GM20431 (cell line): ENCODE measurements around the gene SERPINA9.
"Not testable (repeated sequence)": the region's sequence is repeated elsewhere in the genome, so short reads cannot be mapped to it uniquely, and the experiment has no call there.

Source experiments
- in situ Hi-C: fragments of 300-500 bp; cut with MseI, MboI; formaldehyde crosslinking; loops from one replicate; pipeline ENCODE4 v1.15.0; 2020; ENCODE audit warnings: low sequenced_read_pairs; ENCODE audit not compliant: unreplicated experiment

Gene SERPINA9

GRCh38 chr14:94476023-94476422 lies at the start of gene SERPINA9:
TSS of gene SERPINA9 (minus strand) at chr14:94476197. CDS start at chr14:94469840, 6,357 bp downstream.
- in situ Hi-C loops, result no loop called here

GRCh38 chr14:94524093-94524492 lies 48.1 kb upstream of the SERPINA9 start:
- in situ Hi-C loops, result no loop called here

- in situ Hi-C loops, result no loop called here
These were observed 47.3 kb upstream of the SERPINA9 start for GRCh38 chr14:94523265-94523664.

- in situ Hi-C loops, result no loop called here
These were observed 46.2 kb upstream of the SERPINA9 start for GRCh38 chr14:94522115-94522724.

GRCh38 chr14:94521375-94522114 lies 45.5 kb upstream of the SERPINA9 start:
- in situ Hi-C loops, result no loop called here

GRCh38 chr14:94517641-94518257 lies 41.8 kb upstream of the SERPINA9 start:
- in situ Hi-C loops, result no loop called here

- in situ Hi-C loops, result no loop called here
These were observed 41.2 kb upstream of the SERPINA9 start for GRCh38 chr14:94517248-94517640.

GRCh38 chr14:94515856-94516255 lies 39.9 kb upstream of the SERPINA9 start:
- in situ Hi-C loops, result no loop called here

- in situ Hi-C loops, result no loop called here
These were observed 39.4 kb upstream of the SERPINA9 start for GRCh38 chr14:94515426-94515825.

GRCh38 chr14:94514351-94514750 lies 38.4 kb upstream of the SERPINA9 start:
- in situ Hi-C loops, result no loop called here

GRCh38 chr14:94510481-94510880 lies 34.5 kb upstream of the SERPINA9 start:
- in situ Hi-C loops, result not testable (repeated sequence)

- in situ Hi-C loops, result no loop called here
These were observed 33.4 kb upstream of the SERPINA9 start, which contains the start of gene SERPINA12 for GRCh38 chr14:94509356-94509755. TSS of gene SERPINA12 (minus strand) at chr14:94509469. CDS start at chr14:94498397, 11,072 bp downstream.

GRCh38 chr14:94505641-94506040 lies 29.6 kb upstream of the SERPINA9 start:
- in situ Hi-C loops, result no loop called here

- in situ Hi-C loops, result no loop called here
These were observed 29.2 kb upstream of the SERPINA9 start for GRCh38 chr14:94505206-94505605.

- in situ Hi-C loops, result no loop called here
These were observed 25.9 kb upstream of the SERPINA9 start for GRCh38 chr14:94501588-94502516.

- in situ Hi-C loops, result no loop called here
These were observed 24.3 kb upstream of the SERPINA9 start for GRCh38 chr14:94500264-94500663.

GRCh38 chr14:94499673-94500072 lies 23.7 kb upstream of the SERPINA9 start:
- in situ Hi-C loops, result no loop called here

GRCh38 chr14:94498215-94498614 lies 22.2 kb upstream of the SERPINA9 start:
- in situ Hi-C loops, result no loop called here

GRCh38 chr14:94494085-94494484 lies 18.1 kb upstream of the SERPINA9 start:
- in situ Hi-C loops, result no loop called here

GRCh38 chr14:94491511-94491910 lies 15.5 kb upstream of the SERPINA9 start:
- in situ Hi-C loops, result no loop called here
